ENCODE measurements around the gene IGFBPL1. TPM values are rescaled to one million over a fixed set of nuclear protein-coding genes. Genes with fewer than 3 reads are reported as not detected.

The IGFBPL1 gene
- total and polyA plus RNA-seq, 2 of the 8 experiments (the other 6 are each of a cell fraction or from before 2014, with no cell fraction given): 31.3 to 33.8 TPM

DNA sequence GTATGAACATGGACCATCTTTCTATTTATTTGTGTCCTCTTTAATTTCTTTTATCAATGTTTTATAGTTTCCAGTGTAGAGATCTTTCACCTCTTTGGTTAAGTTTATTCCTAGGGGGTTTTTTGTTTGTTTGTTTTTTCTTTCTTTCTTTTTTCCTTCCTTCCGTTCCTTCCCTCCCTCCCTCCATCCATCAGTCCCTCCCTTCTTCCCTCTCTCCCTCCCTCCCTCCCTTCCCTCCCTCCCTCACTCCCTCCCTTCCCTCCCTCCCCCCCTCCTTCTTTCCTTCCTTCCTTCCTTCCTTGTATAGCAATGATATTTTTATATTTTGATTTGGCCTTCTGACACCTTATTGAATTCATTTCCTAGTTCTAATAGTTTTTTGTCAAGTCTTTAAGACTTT, 23.4 kb upstream of the IGFBPL1 start:
- CTCF ChIA-PET (ENCODE audit: partially characterized antibody): no interaction called here
- Histone ChIP-seq H3K4me2 (ENCODE audit: insufficient read depth in 1 of 2, low read depth in 2 of 2, low read length in 2 of 2) (no peak overlapping the region), H2AK5ac (ENCODE audit: low read depth, low read length) (no peak overlapping the region), H2BK120ac (replicated peaks; ENCODE audit: low read depth, low read length) (no peak overlapping the region), H3K56ac (replicated peaks; ENCODE audit: insufficient read length, low read depth, low read length) (no peak overlapping the region), H3K4me3 (ENCODE audit: extremely low read depth in 1 of 4, insufficient read depth in 2 of 4, low read depth in 3 of 4, low read length in 4 of 4) (no peak overlapping the region), H2BK20ac (ENCODE audit: low read length) (no peak overlapping the region), H3K23me2 (ENCODE audit: low read depth, low read length) (no peaks in the 10 kb centered on the region), H3K9ac (replicated peaks in 1 of 4; ENCODE audit: extremely low read depth in 1 of 4, low read depth in 3 of 4, low read length in 3 of 4) (no peak overlapping the region), H3K4ac (replicated peaks; ENCODE audit: insufficient read length, low read depth, low read length) (no peak overlapping the region), H2BK5ac (ENCODE audit: low read depth, low read length) (no peak overlapping the region), H4K91ac (replicated peaks; ENCODE audit: insufficient read length, low read length) (no peak overlapping the region), H3K79me2 (ENCODE audit: control insufficient read depth in 1 of 2, insufficient read depth in 2 of 2, low read length in 2 of 2) (no peaks in the 10 kb centered on the region), H3K27me3 (replicated peaks in 1 of 4; ENCODE audit: control insufficient read depth in 3 of 4, extremely low read depth in 1 of 4, insufficient read depth in 3 of 4, low read length in 3 of 4) (no peaks in the 10 kb centered on the region), H3K4me1 (replicated peaks in 1 of 4; ENCODE audit: control insufficient read depth in 3 of 4, insufficient read depth in 4 of 4, low read length in 3 of 4) (no peaks in the 10 kb centered on the region), H3K9me3 (ENCODE audit: insufficient read depth in 2 of 2, low read depth in 1 of 2, low read length in 1 of 2) (no peaks in the 10 kb centered on the region), H2AFZ (ENCODE audit: low read length) (no peak overlapping the region), H2BK15ac (ENCODE audit: low read length) (no peak overlapping the region), H3K14ac (ENCODE audit: insufficient read length) (no peak overlapping the region), H3K27ac (ENCODE audit: low read depth, low read length) (no peak overlapping the region), H4K5ac (ENCODE audit: insufficient read length, low read depth, low read length) (no peak overlapping the region), H3K18ac (ENCODE audit: extremely low read depth, low read length) (no peak overlapping the region), H3K23ac (ENCODE audit: insufficient read length) (no peak overlapping the region), H3K36me3 (ENCODE audit: control insufficient read depth in 2 of 4, insufficient read depth in 4 of 4, low read length in 3 of 4) (no peaks in the 10 kb centered on the region), H4K20me1 (replicated peaks in 1 of 2; ENCODE audit: control insufficient read depth in 1 of 2, insufficient read depth in 2 of 2, low read length in 2 of 2) (no peaks in the 10 kb centered on the region), H4K8ac (ENCODE audit: extremely low read depth, insufficient read depth, low read length) (no peak overlapping the region), H2BK12ac (ENCODE audit: low read depth, low read length) (no peak overlapping the region), H3K79me1 (ENCODE audit: low read depth, low read length) (no peaks in the 10 kb centered on the region)
- no CpG with 5 or more reads among the region's 1 CpG for WGBS, 2 experiments (ENCODE audit: extremely low coverage in 1 of 2, insufficient coverage in 1 of 2, insufficient read length in 1 of 2, insufficient replicate concordance in 2 of 2, low coverage in 1 of 2, low lambda C conversion rate in 2 of 2, missing lambda C conversion rate in 1 of 2)
- no peak for DNase-seq (ENCODE audit: low read depth in 1 of 2, low spot score in 2 of 2)
- POLR2A ChIA-PET (ENCODE audit: partially characterized antibody): no interaction called here
- FAIRE-seq: no peak
- TF ChIP-seq E2F6 (IDR thresholded peaks at IDR 0.05) (no peak), FOSL1 (IDR thresholded peaks at IDR 0.05; ENCODE audit: insufficient read depth, low read depth, low read length) (no peak), SP2 (IDR thresholded peaks at IDR 0.05; ENCODE audit: low read length) (no peak), CHD1 (IDR thresholded peaks at IDR 0.05; ENCODE audit: low read depth, low read length) (no peak), CTBP2 (IDR thresholded peaks at IDR 0.05; ENCODE audit: borderline replicate concordance, insufficient read depth, insufficient read length, low read length) (no peak), KDM5A (IDR thresholded peaks at IDR 0.05; ENCODE audit: low read length) (no peak), RBBP5 (IDR thresholded peaks at IDR 0.05; ENCODE audit: borderline replicate concordance, low read depth, low read length) (no peak), CTCF (IDR thresholded peaks at IDR 0.05; ENCODE audit: control extremely low read depth in 1 of 3, insufficient read depth in 1 of 3, low read depth in 1 of 3, low read length in 3 of 3) (no peak), TAF1 (IDR thresholded peaks at IDR 0.05; ENCODE audit: low read depth, low read length) (no peak), SAP30 (IDR thresholded peaks at IDR 0.05; ENCODE audit: insufficient read depth, insufficient replicate concordance, low read length) (no peak), EP300 (IDR thresholded peaks at IDR 0.05; ENCODE audit: borderline replicate concordance in 1 of 2, low read depth in 2 of 2, low read length in 2 of 2) (no peak)

All from H1 (cell line).